B cell (primary cell): ENCODE measurements around the gene SEMA4C. TPM values are rescaled to one million over a fixed set of nuclear protein-coding genes. Genes with fewer than 3 reads are reported as not detected.

Experiments used
- ATAC-seq: fragments of 200-7000 bp; cut with Tn5 transposase; one replicate; pipeline ENCODE4 v1.10.0; 2021; ENCODE audit warnings: low read depth, mild to moderate bottlenecking, moderate number of reproducible peaks, moderate library complexity
- CTCF ChIA-PET: fragments of 350-600 bp; sonication (Branson Sonifier 250); formaldehyde crosslinking; loops from one replicate; lab custom pipeline; 2021; ENCODE audit warnings: antibody characterized with exemption, inconsistent platforms; lab: Charles Lee
- POLR2A ChIA-PET: fragments of 350-600 bp; sonication (Branson Sonifier 250); formaldehyde crosslinking; loops from one replicate; lab custom pipeline; 2021; ENCODE audit warnings: antibody characterized with exemption; lab: Charles Lee
- DNase-seq: peaks from one replicate; pipeline ENCODE4 v3.0.0; 2013
- H2AFZ ChIP-seq: 2 replicates; pipeline ENCODE4 v1.6.1; 2012; ENCODE audit warnings: mild to moderate bottlenecking, low read depth, low read length; ENCODE audit not compliant: insufficient read depth, poor library complexity, severe bottlenecking
- H3K27ac ChIP-seq, 2 donors: 1 replicate in 1 of 2; 2 replicates in 1 of 2; pipeline ENCODE4 v1.5.1; 2012 to 2013; ENCODE audit warnings: low read length in 2 of 2, mild to moderate bottlenecking in 2 of 2, moderate library complexity in 1 of 2
- H3K27me3 ChIP-seq, 4 experiments: fragments of 200-600 bp in 1 of 4; sonication (generic) in 1 of 4; replicated peaks in 1 of 4; 1 replicate in 2 of 4; 2 replicates in 2 of 4; pipeline versions ENCODE4 v1.6.1 to v1.7.0; 2013 to 2016; ENCODE audit warnings: low read length in 3 of 4, mild to moderate bottlenecking in 2 of 4, mixed read lengths in 1 of 4, moderate library complexity in 1 of 4; ENCODE audit not compliant: insufficient read depth in 4 of 4, control insufficient read depth in 3 of 4; ENCODE audit errors: control extremely low read depth in 1 of 4
- H3K36me3 ChIP-seq, 2 experiments: replicated peaks in 1 of 2; 1 replicate in 1 of 2; 2 replicates in 1 of 2; pipeline versions ENCODE4 v1.6.1 to v1.7.1; 2013; ENCODE audit warnings: low read length in 1 of 2; ENCODE audit not compliant: insufficient read depth in 2 of 2, control insufficient read depth in 1 of 2; ENCODE audit errors: control extremely low read depth in 1 of 2, extremely low read depth in 1 of 2
- H3K4me1 ChIP-seq, 2 donors: fragments of 200-600 bp in 1 of 2; sonication (generic) in 1 of 2; 1 replicate in 1 of 2; 2 replicates in 1 of 2; pipeline versions ENCODE4 v1.5.1 to v1.6.1; 2013 to 2017; ENCODE audit warnings: low read length in 2 of 2; ENCODE audit not compliant: control insufficient read depth in 2 of 2, insufficient read depth in 2 of 2
- H3K4me2 ChIP-seq: replicated peaks from 2 replicates; pipeline ENCODE3; 2012; ENCODE audit warnings: mild to moderate bottlenecking, low read depth, low read length; ENCODE audit not compliant: poor library complexity, severe bottlenecking
- H3K4me3 ChIP-seq, 5 experiments: fragments of 200-600 bp in 1 of 5; sonication (generic) in 1 of 5; 1 replicate in 3 of 5; 2 replicates in 2 of 5; pipeline versions ENCODE4 v1.5.1 to v1.7.0; 2011 to 2016; ENCODE audit warnings: low read length in 4 of 5, mild to moderate bottlenecking in 4 of 5, low read depth in 2 of 5, control low read depth in 1 of 5, moderate library complexity in 1 of 5; ENCODE audit not compliant: insufficient read depth in 1 of 5; ENCODE audit errors: control extremely low read depth in 1 of 5, extremely low read depth in 1 of 5
- H3K79me2 ChIP-seq: fragments of 200-600 bp; sonication (generic); one replicate; pipeline ENCODE4 v1.6.0; 2016; ENCODE audit warnings: low read length; ENCODE audit not compliant: control insufficient read depth, insufficient read depth
- H3K9ac ChIP-seq: fragments of 200-600 bp; sonication (generic); 2 replicates; pipeline ENCODE4 v1.6.1; 2017; ENCODE audit warnings: mild to moderate bottlenecking, low read length, moderate library complexity
- H3K9me3 ChIP-seq, 3 donors: one replicate each; pipeline versions ENCODE4 v1.6.1 to v1.7.1; 2013; ENCODE audit warnings: low read length in 2 of 3; ENCODE audit not compliant: control insufficient read depth in 2 of 3, insufficient read depth in 1 of 3; ENCODE audit errors: control extremely low read depth in 1 of 3
- H4K20me1 ChIP-seq: 2 replicates; pipeline ENCODE4 v1.6.0; 2012; ENCODE audit warnings: mild to moderate bottlenecking, low read length; ENCODE audit not compliant: insufficient read depth, control insufficient read depth, poor library complexity, severe bottlenecking
- H3K27ac Mint-ChIP-seq: one replicate; pipeline ENCODE4 v1.8.0; 2021; ENCODE audit warnings: mixed read lengths
- H3K27me3 Mint-ChIP-seq: one replicate; pipeline ENCODE4 v1.8.0; 2021; ENCODE audit warnings: mixed read lengths
- H3K4me1 Mint-ChIP-seq: one replicate; pipeline ENCODE4 v1.8.0; 2021; ENCODE audit warnings: mixed read lengths
- H3K4me3 Mint-ChIP-seq: one replicate; pipeline ENCODE4 v1.8.0; 2021; ENCODE audit warnings: mixed read lengths
- H3K9me3 Mint-ChIP-seq: one replicate; pipeline ENCODE4 v1.8.0; 2022; ENCODE audit warnings: mixed read lengths; ENCODE audit not compliant: insufficient read depth
- CTCF ChIP-seq: fragments of 200-600 bp; IDR thresholded peaks from one replicate; pipeline ENCODE4 v1.8.0; 2022; ENCODE audit warnings: antibody characterized with exemption, mild to moderate bottlenecking
- EZH2 ChIP-seq: IDR thresholded peaks from 2 replicates; pipeline ENCODE4 v1.6.1; 2012; ENCODE audit warnings: borderline replicate concordance, low read depth, mild to moderate bottlenecking, moderate library complexity, low read length; ENCODE audit not compliant: insufficient read depth, poor library complexity, severe bottlenecking
- WGBS: methylation state at CpG from one replicate; pipeline ENCODE4 v1.1.5; 2013; ENCODE audit warnings: missing lambda C conversion rate; ENCODE audit not compliant: insufficient coverage; 5-methylcytosine and 5-hydroxymethylcytosine counted together
- intact Hi-C: fragments of 100-400 bp; cut with micrococcal nuclease; formaldehyde crosslinking; loops from one replicate; pipeline ENCODE4 v1.10.0; 2022
- polyA plus RNA-seq: library from polyadenylated mRNA; depleted of rRNA; stranded (reverse); fragments of >200 nt; gene quantifications from 2 replicates; pipeline ENCODE4 v1.2.3, GENCODE V29; 2012
- total RNA-seq, 2 donors: library from RNA; stranded (reverse); fragments of 120-200 nt in 1 of 2; gene quantifications; 1 replicate in 1 of 2; 2 replicates in 1 of 2; pipeline versions ENCODE4 v1.2.3 to v1.2.4, GENCODE V29; 2013 to 2022

The SEMA4C gene
- total and polyA plus RNA-seq, 2 donors (not counting 1 experiment from before 2014, with no cell fraction given), result 0.28 to 0.94 TPM

GRCh38 chr2:96879545-96880040 lies 9.7 kb upstream of the SEMA4C start:
- Histone ChIP-seq H3K4me3 (no peak overlapping the region), H3K9ac (no peak overlapping the region), H4K20me1 (no peaks in the 10 kb centered on the region), H3K79me2 (no peaks in the 10 kb centered on the region), H3K36me3 (no peaks in the 10 kb centered on the region), H3K4me2 (no peak overlapping the region), H3K9me3 (no peaks in the 10 kb centered on the region), H2AFZ (no peak overlapping the region), H3K27me3 (peaks cover 0 to 13% (median 0%) of the 10 kb centered on the region in 4 experiments), H3K27ac (no peak overlapping the region), H3K4me1 (peaks cover 7% of the 10 kb centered on the region in 2 donors)
- ChIA-PET CTCF (no interaction called here), POLR2A (no interaction called here)
- no peak for TF ChIP-seq CTCF
- no peak for TF ChIP-seq EZH2
- peaks cover 4% of the 10 kb centered on the region for H3K27me3 Mint-ChIP-seq
- H3K4me3 Mint-ChIP-seq, result no peak overlapping the region
- no peak overlapping the region for H3K27ac Mint-ChIP-seq
- intact Hi-C loops, result no loop called here
- WGBS, result 98% methylated on average over 15 of the region's 18 CpGs
- H3K4me1 Mint-ChIP-seq, result peaks cover 8% of the 10 kb centered on the region
- H3K9me3 Mint-ChIP-seq, result no peaks in the 10 kb centered on the region
- ATAC-seq, result no peak
- no peak for DNase-seq

- Histone ChIP-seq H3K36me3 (no peaks in the 10 kb centered on the region), H3K4me3 (no peak overlapping the region), H3K4me2 (no peak overlapping the region), H3K27me3 (peaks cover 0 to 10% (median 0%) of the 10 kb centered on the region in 4 experiments), H2AFZ (no peak overlapping the region), H3K79me2 (no peaks in the 10 kb centered on the region), H3K9me3 (no peaks in the 10 kb centered on the region), H3K4me1 (peaks cover 13% of the 10 kb centered on the region in 2 donors), H4K20me1 (no peaks in the 10 kb centered on the region), H3K9ac (no peak overlapping the region), H3K27ac (no peak overlapping the region)
- no peak for ATAC-seq
- no peaks in the 10 kb centered on the region for H3K9me3 Mint-ChIP-seq
- peaks cover 14% of the 10 kb centered on the region for H3K4me1 Mint-ChIP-seq
- H3K27me3 Mint-ChIP-seq, result peaks cover 4% of the 10 kb centered on the region
- no peak for TF ChIP-seq EZH2
- TF ChIP-seq CTCF, result no peak
- WGBS, result 93% methylated on average over 22 of the region's 22 CpGs
- no peak for DNase-seq
- H3K27ac Mint-ChIP-seq, result no peak overlapping the region
- ChIA-PET POLR2A (no interaction called here), CTCF (no interaction called here)
- H3K4me3 Mint-ChIP-seq, result no peak overlapping the region
- intact Hi-C loops, result no loop called here
Measured at GRCh38 chr2:96878796-96879544, 9.1 kb upstream of the SEMA4C start.
